ENCODE results near the gene IFNL2.
"Not testable (repeated sequence)": the region's sequence is repeated elsewhere in the genome, so short reads cannot be mapped to it uniquely, and the experiment has no call there.

Gene IFNL2

DNA sequence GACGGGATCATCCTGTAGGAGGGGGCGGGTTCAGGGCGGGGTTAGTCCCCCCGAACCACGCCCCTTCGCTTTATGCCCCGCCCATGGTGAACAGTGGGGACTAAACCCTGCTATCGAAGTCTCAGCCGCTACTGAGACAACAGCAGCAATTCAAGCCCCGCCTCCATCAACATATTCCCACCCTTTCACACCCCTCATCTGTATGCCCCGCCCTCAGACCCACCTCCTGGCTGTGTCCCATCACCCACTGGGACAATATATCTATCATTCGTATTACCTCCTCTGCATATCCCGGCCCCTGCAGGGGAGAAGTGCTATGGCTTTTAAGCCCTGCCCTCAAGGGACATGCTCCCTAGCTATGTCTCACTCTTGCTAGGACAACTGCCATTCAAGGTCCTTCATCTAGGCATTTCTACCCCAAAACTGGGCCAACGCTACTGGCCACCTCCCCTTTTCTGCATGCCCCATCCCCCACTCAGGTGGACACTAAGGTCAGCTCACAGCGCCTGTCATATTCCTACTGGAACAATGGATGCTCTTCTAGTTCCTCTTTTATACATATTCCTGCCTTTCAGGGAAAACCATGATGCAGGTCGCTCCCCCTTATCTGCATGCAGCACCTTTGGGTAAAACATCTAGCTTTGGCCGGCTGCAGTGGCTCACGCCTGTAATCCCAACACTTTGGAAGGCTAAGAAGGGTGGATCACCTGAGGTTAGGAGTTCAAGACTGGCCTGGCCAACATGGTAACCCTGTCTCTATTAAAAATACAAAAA is 40.5 kb downstream of the IFNL2 start:
- 90% methylated on average over 14 of the region's 18 CpGs for WGBS (ENCODE audit: insufficient coverage)
- CTCF ChIA-PET = interaction anchor here (0.5 to 1.0 kb wide), 3 partner anchors 13 to 264 kb away, joined by 3 read pairs; partner anchors contain the start of gene IFNL1
- no peaks in the 10 kb centered on the region for H3K9me3 ChIP-seq (ENCODE audit: control extremely low read depth in 1 of 5, control insufficient read depth in 4 of 5, insufficient read depth in 2 of 5, low read depth in 1 of 5, low read length in 4 of 5)
- no peak overlapping the region for H3K27ac ChIP-seq (ENCODE audit: insufficient read depth in 1 of 2, low read depth in 1 of 2, low read length in 2 of 2, poor library complexity in 1 of 2, severe bottlenecking in 2 of 2)
- no peak overlapping the region for H3K4me3 ChIP-seq (ENCODE audit: control insufficient read depth in 1 of 7, extremely low read depth in 1 of 7, insufficient read depth in 4 of 7, low read depth in 2 of 7, low read length in 6 of 7)
- H3K4me1 ChIP-seq (ENCODE audit: control extremely low read depth in 1 of 4, control insufficient read depth in 4 of 4, insufficient read depth in 4 of 4, low read length in 3 of 4) = peaks cover 0 to 15% (median 12%) of the 10 kb centered on the region in 4 experiments
- peaks cover 6 to 34% (median 14%) of the 10 kb centered on the region in 4 experiments for H3K36me3 ChIP-seq (ENCODE audit: control insufficient read depth in 4 of 4, insufficient read depth in 4 of 4, low read length in 3 of 4)
- no peak for DNase-seq
- H3K27me3 ChIP-seq (replicated peaks in 2 of 5; ENCODE audit: control insufficient read depth in 4 of 5, insufficient read depth in 5 of 5, low read length in 4 of 5) = no peaks in the 10 kb centered on the region
- POLR2A ChIA-PET = no interaction called here

DNA sequence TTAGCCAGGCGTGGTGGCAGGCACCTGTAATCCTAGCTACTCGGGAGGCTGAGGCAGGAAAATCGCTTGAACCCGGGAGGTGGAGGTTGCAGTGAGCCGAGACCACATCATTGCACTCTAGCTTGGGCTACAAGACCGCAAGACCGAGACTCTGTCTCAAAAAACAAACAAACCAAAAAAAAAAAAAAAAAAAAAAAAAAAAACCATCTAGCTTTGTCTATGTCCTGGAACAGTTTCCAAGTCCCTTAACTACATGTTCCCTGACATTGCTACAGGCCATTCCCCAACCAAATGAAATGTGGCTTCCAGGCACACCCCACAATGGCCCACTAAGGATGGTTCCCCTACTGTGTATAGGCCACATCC is 41.1 kb downstream of the IFNL2 start:
- DNase-seq; H3K4me3 ChIP-seq (ENCODE audit: control insufficient read depth in 1 of 7, extremely low read depth in 1 of 7, insufficient read depth in 4 of 7, low read depth in 2 of 7, low read length in 6 of 7); POLR2A ChIA-PET; H3K9me3 ChIP-seq (ENCODE audit: control extremely low read depth in 1 of 5, control insufficient read depth in 4 of 5, insufficient read depth in 2 of 5, low read depth in 1 of 5, low read length in 4 of 5); H3K27me3 ChIP-seq (replicated peaks in 2 of 5; ENCODE audit: control insufficient read depth in 4 of 5, insufficient read depth in 5 of 5, low read length in 4 of 5): not testable (repeated sequence)
- peak overlapping the region in 1 of 2 experiments; percentile 38 for H3K27ac ChIP-seq (ENCODE audit: insufficient read depth in 1 of 2, low read depth in 1 of 2, low read length in 2 of 2, poor library complexity in 1 of 2, severe bottlenecking in 2 of 2)
- CTCF ChIA-PET = interaction anchor here (0.5 to 1.5 kb wide), 4 partner anchors 8 to 265 kb away, joined by 3 read pairs; partner anchors contain the start of gene IFNL1
- H3K4me1 ChIP-seq (ENCODE audit: control extremely low read depth in 1 of 4, control insufficient read depth in 4 of 4, insufficient read depth in 4 of 4, low read length in 3 of 4) = peaks cover 0 to 15% (median 12%) of the 10 kb centered on the region in 4 experiments
- peaks cover 6 to 40% (median 19%) of the 10 kb centered on the region in 4 experiments for H3K36me3 ChIP-seq (ENCODE audit: control insufficient read depth in 4 of 4, insufficient read depth in 4 of 4, low read length in 3 of 4)
- 100% methylated on average over 3 of the region's 7 CpGs for WGBS (ENCODE audit: insufficient coverage)

DNA sequence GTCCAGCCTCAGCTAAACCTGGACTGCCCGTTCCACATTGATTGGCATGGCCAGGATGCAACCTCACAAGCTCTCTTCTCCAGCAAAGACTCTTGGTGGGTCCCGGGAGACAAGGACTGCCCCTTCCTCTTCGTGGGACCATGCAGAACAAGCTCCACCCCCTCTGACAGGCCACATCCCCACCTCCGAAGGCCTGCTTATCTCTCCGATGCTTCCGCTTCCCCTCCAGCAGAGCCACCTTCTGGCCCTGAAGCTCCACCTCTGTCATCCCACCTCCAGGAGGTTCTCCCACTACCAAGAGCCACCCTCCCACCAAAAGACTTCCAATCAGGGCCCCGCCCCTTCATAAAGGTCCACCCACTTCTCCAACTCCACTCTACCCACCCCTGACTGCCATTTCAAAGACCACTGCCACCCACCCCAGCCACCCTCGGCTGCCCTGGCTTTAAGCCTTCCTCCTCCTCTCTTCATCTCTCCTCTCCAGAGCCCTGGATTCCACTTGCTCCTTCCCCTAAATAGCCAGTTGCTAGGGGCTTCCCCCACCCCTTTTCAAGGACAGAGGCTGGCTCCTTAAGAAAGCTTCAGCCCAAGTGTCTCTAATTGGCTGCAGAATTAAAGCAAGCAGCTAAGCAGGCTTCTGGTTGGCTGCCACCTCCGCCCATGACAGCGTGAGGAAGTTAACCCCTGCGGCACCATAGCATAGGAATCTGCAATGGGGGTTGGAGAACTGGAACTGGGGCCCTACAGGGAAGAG is 42.5 kb downstream of the IFNL2 start:
- CTCF ChIA-PET = interaction anchor here (0.5 to 1.6 kb wide), 4 partner anchors 9 to 88 kb away, joined by 3 to 6 read pairs (median 4); no protein-coding TSS in a partner anchor
- peak in 2 of 3 donors; percentile 66 to 78 for DNase-seq
- WGBS (ENCODE audit: insufficient coverage) = 65% methylated on average over 6 of the region's 11 CpGs
- peaks cover 9 to 51% (median 28%) of the 10 kb centered on the region in 4 experiments for H3K36me3 ChIP-seq (ENCODE audit: control insufficient read depth in 4 of 4, insufficient read depth in 4 of 4, low read length in 3 of 4)
- H3K27me3 ChIP-seq (replicated peaks in 2 of 5; ENCODE audit: control insufficient read depth in 4 of 5, insufficient read depth in 5 of 5, low read length in 4 of 5) = no peaks in the 10 kb centered on the region
- POLR2A ChIA-PET = no interaction called here
- H3K9me3 ChIP-seq (ENCODE audit: control extremely low read depth in 1 of 5, control insufficient read depth in 4 of 5, insufficient read depth in 2 of 5, low read depth in 1 of 5, low read length in 4 of 5) = no peaks in the 10 kb centered on the region
- peak overlapping the region in 1 of 2 experiments; percentile 68 for H3K27ac ChIP-seq (ENCODE audit: insufficient read depth in 1 of 2, low read depth in 1 of 2, low read length in 2 of 2, poor library complexity in 1 of 2, severe bottlenecking in 2 of 2)
- H3K4me3 ChIP-seq (ENCODE audit: control insufficient read depth in 1 of 7, extremely low read depth in 1 of 7, insufficient read depth in 4 of 7, low read depth in 2 of 7, low read length in 6 of 7) = no peak overlapping the region
- peaks cover 0 to 8% (median 2%) of the 10 kb centered on the region in 4 experiments for H3K4me1 ChIP-seq (ENCODE audit: control extremely low read depth in 1 of 4, control insufficient read depth in 4 of 4, insufficient read depth in 4 of 4, low read length in 3 of 4)

- Histone ChIP-seq H3K4me3 (ENCODE audit: control insufficient read depth in 1 of 7, extremely low read depth in 1 of 7, insufficient read depth in 4 of 7, low read depth in 2 of 7, low read length in 6 of 7) (no peak overlapping the region), H3K4me1 (ENCODE audit: control extremely low read depth in 1 of 4, control insufficient read depth in 4 of 4, insufficient read depth in 4 of 4, low read length in 3 of 4) (peaks cover 0 to 8% (median 0%) of the 10 kb centered on the region in 4 experiments), H3K9me3 (ENCODE audit: control extremely low read depth in 1 of 5, control insufficient read depth in 4 of 5, insufficient read depth in 2 of 5, low read depth in 1 of 5, low read length in 4 of 5) (no peaks in the 10 kb centered on the region), H3K27ac (ENCODE audit: insufficient read depth in 1 of 2, low read depth in 1 of 2, low read length in 2 of 2, poor library complexity in 1 of 2, severe bottlenecking in 2 of 2) (no peak overlapping the region), H3K36me3 (ENCODE audit: control insufficient read depth in 4 of 4, insufficient read depth in 4 of 4, low read length in 3 of 4) (peaks cover 9 to 48% (median 37%) of the 10 kb centered on the region in 4 experiments), H3K27me3 (replicated peaks in 2 of 5; ENCODE audit: control insufficient read depth in 4 of 5, insufficient read depth in 5 of 5, low read length in 4 of 5) (no peaks in the 10 kb centered on the region)
- ChIA-PET POLR2A (no interaction called here), CTCF (interaction anchor here (0.6 to 2.9 kb wide), 2 partner anchors 13 to 86 kb away, joined by 3 to 9 read pairs; no protein-coding TSS in a partner anchor)
- 98% methylated on average over 54 of the region's 64 CpGs for WGBS (ENCODE audit: insufficient coverage)
- DNase-seq = no peak
These were observed 46.0 kb downstream of the IFNL2 start for GRCh38 chr19:39314016-39314728.

- no peak overlapping the region for H3K4me3 ChIP-seq (ENCODE audit: control insufficient read depth in 1 of 7, extremely low read depth in 1 of 7, insufficient read depth in 4 of 7, low read depth in 2 of 7, low read length in 6 of 7)
- WGBS (ENCODE audit: insufficient coverage) = no CpG with 5 or more reads among the region's 1 CpG
- H3K4me1 ChIP-seq (ENCODE audit: control extremely low read depth in 1 of 4, control insufficient read depth in 4 of 4, insufficient read depth in 4 of 4, low read length in 3 of 4) = peaks cover 0 to 15% (median 11%) of the 10 kb centered on the region in 4 experiments
- CTCF ChIA-PET = interaction anchor here (0.8 to 2.9 kb wide), 3 partner anchors 11 to 60 kb away, joined by 3 to 9 read pairs (median 3); no protein-coding TSS in a partner anchor
- DNase-seq = no peak
- POLR2A ChIA-PET = interaction anchor here (0.5 kb wide), 1 partner anchor 59 kb away, joined by 3 read pairs; no protein-coding TSS in a partner anchor
- H3K36me3 ChIP-seq (ENCODE audit: control insufficient read depth in 4 of 4, insufficient read depth in 4 of 4, low read length in 3 of 4) = peaks cover 9 to 45% (median 34%) of the 10 kb centered on the region in 4 experiments
- H3K27ac ChIP-seq (ENCODE audit: insufficient read depth in 1 of 2, low read depth in 1 of 2, low read length in 2 of 2, poor library complexity in 1 of 2, severe bottlenecking in 2 of 2) = no peak overlapping the region
- no peaks in the 10 kb centered on the region for H3K9me3 ChIP-seq (ENCODE audit: control extremely low read depth in 1 of 5, control insufficient read depth in 4 of 5, insufficient read depth in 2 of 5, low read depth in 1 of 5, low read length in 4 of 5)
- no peaks in the 10 kb centered on the region for H3K27me3 ChIP-seq (replicated peaks in 2 of 5; ENCODE audit: control insufficient read depth in 4 of 5, insufficient read depth in 5 of 5, low read length in 4 of 5)
These were observed 47.7 kb downstream of the IFNL2 start for GRCh38 chr19:39315933-39316332.

DNA sequence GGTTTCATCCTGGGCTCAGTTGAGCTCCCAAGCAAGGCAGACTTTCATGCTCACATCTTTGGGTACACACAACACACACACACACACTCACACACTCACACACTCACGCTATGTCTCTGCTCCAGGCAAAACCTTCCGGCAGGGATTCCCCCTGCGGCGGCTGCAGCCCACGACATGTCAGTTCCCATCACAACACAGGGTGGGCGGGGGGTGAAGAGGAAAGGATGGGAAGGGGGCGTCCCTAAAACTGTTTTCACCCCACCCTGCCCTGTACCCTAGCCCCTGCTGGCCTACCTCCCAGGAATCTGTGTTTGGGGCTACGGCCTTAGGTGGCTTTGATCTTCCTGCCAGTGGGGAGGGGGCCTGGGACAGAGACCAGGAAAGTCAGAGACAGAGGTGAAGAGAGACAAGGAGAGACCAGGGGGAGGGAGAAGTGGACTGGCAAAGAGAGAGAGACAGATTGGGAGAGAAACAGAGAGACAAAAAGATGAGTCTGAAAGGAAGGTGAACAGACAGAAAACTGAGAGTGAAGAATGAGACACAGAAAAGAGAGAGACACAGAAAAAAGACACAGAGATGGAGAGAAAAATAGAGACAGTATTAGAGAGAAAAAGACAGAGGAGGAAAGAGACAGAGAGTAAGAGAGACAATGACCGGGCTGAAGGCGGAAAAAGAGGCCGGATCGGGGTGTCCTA is 48.6 kb downstream of the IFNL2 start:
- Histone ChIP-seq H3K36me3 (ENCODE audit: control insufficient read depth in 4 of 4, insufficient read depth in 4 of 4, low read length in 3 of 4) (peaks cover 9 to 43% (median 32%) of the 10 kb centered on the region in 4 experiments), H3K27ac (ENCODE audit: insufficient read depth in 1 of 2, low read depth in 1 of 2, low read length in 2 of 2, poor library complexity in 1 of 2, severe bottlenecking in 2 of 2) (no peak overlapping the region), H3K4me1 (ENCODE audit: control extremely low read depth in 1 of 4, control insufficient read depth in 4 of 4, insufficient read depth in 4 of 4, low read length in 3 of 4) (peaks cover 0 to 18% (median 11%) of the 10 kb centered on the region in 4 experiments), H3K9me3 (ENCODE audit: control extremely low read depth in 1 of 5, control insufficient read depth in 4 of 5, insufficient read depth in 2 of 5, low read depth in 1 of 5, low read length in 4 of 5) (no peaks in the 10 kb centered on the region), H3K4me3 (ENCODE audit: control insufficient read depth in 1 of 7, extremely low read depth in 1 of 7, insufficient read depth in 4 of 7, low read depth in 2 of 7, low read length in 6 of 7) (no peak overlapping the region), H3K27me3 (replicated peaks in 2 of 5; ENCODE audit: control insufficient read depth in 4 of 5, insufficient read depth in 5 of 5, low read length in 4 of 5) (no peaks in the 10 kb centered on the region)
- ChIA-PET POLR2A (no interaction called here), CTCF (interaction anchor here (2.9 kb wide), 1 partner anchor 11 kb away, joined by 9 read pairs; no protein-coding TSS in a partner anchor)
- 89% methylated on average over 4 of the region's 12 CpGs for WGBS (ENCODE audit: insufficient coverage)
- no peak for DNase-seq
